A549 (cell line): ENCODE results near the gene ASPHD2.

Experiments used
- EP300 ChIP-seq, 2 experiments: fragments of >200 bp; sonication (Bioruptor Twin); formaldehyde crosslinking; IDR thresholded peaks; 2 replicates in 1 of 2; 3 replicates in 1 of 2; pipeline ENCODE4 v1.6.1; 2016 to 2017
- MAZ ChIP-seq: fragments of 150-350 bp; IDR thresholded peaks from 2 replicates; pipeline ENCODE4 v1.6.1; 2014; ENCODE audit warnings: antibody characterized with exemption, low read depth, low read length, borderline replicate concordance
- POLR2AphosphoS2 ChIP-seq: conservative IDR thresholded peaks from 2 replicates; pipeline ENCODE4 v1.6.1; 2012; ENCODE audit warnings: low read length, improper control_type of control experiment, inconsistent platforms
- TF ChIP-seq, protein P1 (sequence below): fragments of >200 bp; sonication (Bioruptor Twin); formaldehyde crosslinking; IDR thresholded peaks from 3 replicates; pipeline ENCODE4 v1.5.1; 2016
- TF ChIP-seq, protein P2 (sequence below): fragments of 250-450 bp; sonication (Bioruptor Pico); IDR thresholded peaks from 2 replicates; pipeline ENCODE4 v1.5.0; 2021; ENCODE audit warnings: mild to moderate bottlenecking, moderate library complexity, borderline replicate concordance
- TF ChIP-seq, protein P3 (sequence below): fragments of 200-600 bp; sonication (generic); IDR thresholded peaks from 2 replicates; pipeline ENCODE4 v1.6.1; 2016; ENCODE audit warnings: antibody characterized with exemption, mild to moderate bottlenecking, moderate library complexity

DNA sequence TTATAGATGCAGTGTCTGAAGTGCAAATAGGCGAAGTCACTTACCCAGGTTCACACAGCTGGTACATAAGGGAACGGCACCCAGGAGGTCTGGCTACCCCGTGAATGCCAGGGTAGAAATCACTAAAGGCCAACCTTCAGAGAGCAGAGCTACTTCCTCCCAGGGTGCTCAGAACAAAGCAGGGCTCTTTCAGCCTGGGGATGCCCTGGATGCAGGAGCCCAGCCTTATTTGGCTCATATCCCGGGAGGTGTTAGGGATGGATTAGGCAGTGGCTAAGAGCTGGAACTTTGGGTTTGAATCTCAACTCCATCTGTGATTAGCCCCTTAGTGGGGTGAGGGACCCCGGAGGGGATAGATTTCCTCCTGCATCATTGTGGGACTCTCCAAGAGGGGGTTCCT, 33.1 kb upstream of the ASPHD2 start:
- TF ChIP-seq, protein P1, sequence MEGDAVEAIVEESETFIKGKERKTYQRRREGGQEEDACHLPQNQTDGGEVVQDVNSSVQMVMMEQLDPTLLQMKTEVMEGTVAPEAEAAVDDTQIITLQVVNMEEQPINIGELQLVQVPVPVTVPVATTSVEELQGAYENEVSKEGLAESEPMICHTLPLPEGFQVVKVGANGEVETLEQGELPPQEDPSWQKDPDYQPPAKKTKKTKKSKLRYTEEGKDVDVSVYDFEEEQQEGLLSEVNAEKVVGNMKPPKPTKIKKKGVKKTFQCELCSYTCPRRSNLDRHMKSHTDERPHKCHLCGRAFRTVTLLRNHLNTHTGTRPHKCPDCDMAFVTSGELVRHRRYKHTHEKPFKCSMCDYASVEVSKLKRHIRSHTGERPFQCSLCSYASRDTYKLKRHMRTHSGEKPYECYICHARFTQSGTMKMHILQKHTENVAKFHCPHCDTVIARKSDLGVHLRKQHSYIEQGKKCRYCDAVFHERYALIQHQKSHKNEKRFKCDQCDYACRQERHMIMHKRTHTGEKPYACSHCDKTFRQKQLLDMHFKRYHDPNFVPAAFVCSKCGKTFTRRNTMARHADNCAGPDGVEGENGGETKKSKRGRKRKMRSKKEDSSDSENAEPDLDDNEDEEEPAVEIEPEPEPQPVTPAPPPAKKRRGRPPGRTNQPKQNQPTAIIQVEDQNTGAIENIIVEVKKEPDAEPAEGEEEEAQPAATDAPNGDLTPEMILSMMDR, result no peak
- TF ChIP-seq MAZ, result no peak
- TF ChIP-seq EP300 (IDR thresholded peaks at IDR 0.05), result no peak
- TF ChIP-seq, protein P2, sequence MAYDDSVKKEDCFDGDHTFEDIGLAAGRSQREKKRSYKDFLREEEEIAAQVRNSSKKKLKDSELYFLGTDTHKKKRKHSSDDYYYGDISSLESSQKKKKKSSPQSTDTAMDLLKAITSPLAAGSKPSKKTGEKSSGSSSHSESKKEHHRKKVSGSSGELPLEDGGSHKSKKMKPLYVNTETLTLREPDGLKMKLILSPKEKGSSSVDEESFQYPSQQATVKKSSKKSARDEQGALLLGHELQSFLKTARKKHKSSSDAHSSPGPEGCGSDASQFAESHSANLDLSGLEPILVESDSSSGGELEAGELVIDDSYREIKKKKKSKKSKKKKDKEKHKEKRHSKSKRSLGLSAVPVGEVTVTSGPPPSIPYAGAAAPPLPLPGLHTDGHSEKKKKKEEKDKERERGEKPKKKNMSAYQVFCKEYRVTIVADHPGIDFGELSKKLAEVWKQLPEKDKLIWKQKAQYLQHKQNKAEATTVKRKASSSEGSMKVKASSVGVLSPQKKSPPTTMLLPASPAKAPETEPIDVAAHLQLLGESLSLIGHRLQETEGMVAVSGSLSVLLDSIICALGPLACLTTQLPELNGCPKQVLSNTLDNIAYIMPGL (CRISPR knock-in tag), result no peak
- TF ChIP-seq, protein P3, sequence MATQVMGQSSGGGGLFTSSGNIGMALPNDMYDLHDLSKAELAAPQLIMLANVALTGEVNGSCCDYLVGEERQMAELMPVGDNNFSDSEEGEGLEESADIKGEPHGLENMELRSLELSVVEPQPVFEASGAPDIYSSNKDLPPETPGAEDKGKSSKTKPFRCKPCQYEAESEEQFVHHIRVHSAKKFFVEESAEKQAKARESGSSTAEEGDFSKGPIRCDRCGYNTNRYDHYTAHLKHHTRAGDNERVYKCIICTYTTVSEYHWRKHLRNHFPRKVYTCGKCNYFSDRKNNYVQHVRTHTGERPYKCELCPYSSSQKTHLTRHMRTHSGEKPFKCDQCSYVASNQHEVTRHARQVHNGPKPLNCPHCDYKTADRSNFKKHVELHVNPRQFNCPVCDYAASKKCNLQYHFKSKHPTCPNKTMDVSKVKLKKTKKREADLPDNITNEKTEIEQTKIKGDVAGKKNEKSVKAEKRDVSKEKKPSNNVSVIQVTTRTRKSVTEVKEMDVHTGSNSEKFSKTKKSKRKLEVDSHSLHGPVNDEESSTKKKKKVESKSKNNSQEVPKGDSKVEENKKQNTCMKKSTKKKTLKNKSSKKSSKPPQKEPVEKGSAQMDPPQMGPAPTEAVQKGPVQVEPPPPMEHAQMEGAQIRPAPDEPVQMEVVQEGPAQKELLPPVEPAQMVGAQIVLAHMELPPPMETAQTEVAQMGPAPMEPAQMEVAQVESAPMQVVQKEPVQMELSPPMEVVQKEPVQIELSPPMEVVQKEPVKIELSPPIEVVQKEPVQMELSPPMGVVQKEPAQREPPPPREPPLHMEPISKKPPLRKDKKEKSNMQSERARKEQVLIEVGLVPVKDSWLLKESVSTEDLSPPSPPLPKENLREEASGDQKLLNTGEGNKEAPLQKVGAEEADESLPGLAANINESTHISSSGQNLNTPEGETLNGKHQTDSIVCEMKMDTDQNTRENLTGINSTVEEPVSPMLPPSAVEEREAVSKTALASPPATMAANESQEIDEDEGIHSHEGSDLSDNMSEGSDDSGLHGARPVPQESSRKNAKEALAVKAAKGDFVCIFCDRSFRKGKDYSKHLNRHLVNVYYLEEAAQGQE, result no peak
- no peak for TF ChIP-seq POLR2AphosphoS2
